Fibroblast of the aortic adventitia (primary cell): Measurements from ENCODE around the gene FIGN. TPM values are rescaled to one million over a fixed set of nuclear protein-coding genes. Genes with fewer than 3 reads are reported as not detected.

ENCODE experiments used
- DNase-seq: peaks from one replicate; pipeline ENCODE4 v3.0.0-alpha.2; 2010; ENCODE audit warnings: low read depth
- H3K4me3 ChIP-seq: 2 replicates; pipeline ENCODE4 v1.5.1; 2011; ENCODE audit warnings: low read depth, mild to moderate bottlenecking, control low read depth, low read length, moderate library complexity
- CTCF ChIP-seq: IDR thresholded peaks from 2 replicates; pipeline ENCODE4 v1.5.1; 2011; ENCODE audit warnings: mild to moderate bottlenecking, low read length, control low read depth, inconsistent platforms; ENCODE audit not compliant: insufficient read depth
- total RNA-seq: library from RNA; depleted of rRNA; stranded (reverse); fragments of >200 nt; gene quantifications from 2 replicates; pipeline ENCODE4 v1.2.3, GENCODE V29; 2012; ENCODE audit warnings: low replicate concordance

The FIGN gene
- total RNA-seq, 1 donor, result 4.1 TPM

DNA sequence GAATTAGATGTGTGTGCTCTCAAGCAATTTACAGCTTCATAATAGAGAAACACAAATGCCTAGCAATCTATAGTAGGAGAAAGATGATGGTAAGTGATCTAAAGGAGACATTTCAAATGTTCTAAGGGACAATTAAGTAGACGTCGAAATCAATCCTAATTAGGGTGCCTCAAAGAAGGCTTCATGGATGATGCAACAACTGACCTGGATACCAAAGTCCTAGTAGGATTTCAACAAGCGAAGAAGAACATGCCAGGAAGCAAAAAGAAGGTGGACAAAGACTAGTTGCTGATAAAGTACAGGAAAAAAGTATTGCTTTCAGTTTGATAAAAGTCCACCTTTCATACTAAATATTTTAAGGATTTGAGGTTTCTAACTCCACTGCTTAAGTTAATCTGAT lies 12.5 kb downstream of the FIGN start:
- no peak for TF ChIP-seq CTCF
- H3K4me3 ChIP-seq, result no peak overlapping the region
- no peak for DNase-seq

- DNase-seq, result no peak
- no peak for TF ChIP-seq CTCF
- H3K4me3 ChIP-seq, result no peak overlapping the region
These were observed 16.5 kb downstream of the FIGN start for GRCh38 chr2:163719331-163719730.

DNA sequence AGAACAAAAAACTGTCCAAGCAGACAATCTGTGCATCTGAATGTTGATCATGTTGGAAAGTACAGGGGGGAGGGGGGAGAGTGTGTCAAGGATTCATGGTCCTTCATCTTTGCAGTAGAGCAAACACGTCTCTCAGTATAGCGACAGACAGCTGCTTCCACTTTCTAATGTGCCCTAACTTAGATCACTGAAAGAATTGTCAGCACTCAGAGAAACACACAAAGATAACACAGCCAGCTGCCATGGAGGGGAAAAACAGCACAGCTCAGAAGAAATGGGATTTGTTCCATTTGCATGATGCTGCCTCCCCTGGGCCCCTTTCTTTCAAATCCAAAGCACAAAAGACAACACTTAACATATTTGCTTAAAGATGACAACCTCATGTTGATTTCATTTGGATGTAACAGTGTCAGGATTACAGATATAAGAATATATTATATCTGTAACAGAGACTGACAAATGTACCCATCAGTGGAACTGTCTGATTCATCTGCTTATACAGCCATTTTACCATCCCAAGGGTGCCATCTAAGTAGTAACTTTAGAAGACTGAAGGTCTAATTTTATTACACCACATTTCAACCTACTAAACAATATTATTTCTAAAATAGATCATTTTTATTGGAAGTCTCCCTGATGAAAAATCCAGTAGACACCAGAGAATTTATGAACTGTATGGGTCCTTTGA lies 17.7 kb downstream of the FIGN start:
- peak; percentile 28 for DNase-seq
- no peak for TF ChIP-seq CTCF
- H3K4me3 ChIP-seq, result peak overlapping the region; percentile 16

DNA sequence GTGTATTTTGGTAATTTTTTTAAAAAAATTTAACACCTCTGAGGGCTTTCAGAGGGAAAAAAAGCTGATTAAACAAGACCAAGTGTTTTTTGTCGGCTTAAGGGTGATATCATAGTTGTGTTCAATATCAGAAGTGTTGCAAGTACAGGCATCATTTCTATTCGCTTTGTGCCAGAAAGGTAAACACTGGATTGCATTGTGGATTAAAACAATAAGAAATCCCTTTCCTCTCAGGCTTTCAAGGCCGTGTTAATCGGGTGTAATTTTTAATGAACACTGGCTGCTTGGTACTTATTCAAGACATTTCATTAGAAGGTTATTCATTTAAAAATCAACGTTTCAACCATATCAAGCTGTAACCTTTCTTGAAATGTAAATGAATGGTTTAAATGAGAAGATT lies 18.3 kb downstream of the FIGN start:
- DNase-seq, result peak; percentile 41
- no peak overlapping the region for H3K4me3 ChIP-seq
- TF ChIP-seq CTCF, result no peak

- H3K4me3 ChIP-seq, result no peak overlapping the region
- DNase-seq, result no peak
- no peak for TF ChIP-seq CTCF
These were observed 19.7 kb downstream of the FIGN start for GRCh38 chr2:163716101-163716500.

- no peak for DNase-seq
- no peak for TF ChIP-seq CTCF
- no peak overlapping the region for H3K4me3 ChIP-seq
These were observed 20.1 kb downstream of the FIGN start for GRCh38 chr2:163715668-163716067.

DNA sequence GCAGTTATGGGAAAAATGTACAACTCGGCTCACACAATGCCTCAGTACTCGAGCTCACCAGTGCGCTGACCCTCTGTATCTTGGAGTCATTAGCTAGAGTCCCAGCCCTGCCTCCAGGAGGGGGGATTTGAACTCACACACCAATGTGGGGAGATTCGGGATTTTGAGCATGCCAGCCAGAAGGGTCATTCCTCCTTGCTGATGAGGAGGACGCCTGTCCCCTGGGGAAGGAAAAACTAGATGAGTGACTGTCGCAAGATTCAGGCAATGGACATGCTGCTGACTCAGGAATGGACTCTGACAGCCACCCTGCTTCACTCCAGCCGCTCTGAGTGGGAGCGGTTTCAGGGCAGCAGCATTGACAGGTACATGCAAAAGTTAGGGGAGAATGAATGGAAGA lies 20.6 kb downstream of the FIGN start:
- no peak for TF ChIP-seq CTCF
- H3K4me3 ChIP-seq, result no peak overlapping the region
- no peak for DNase-seq
